C4-2B (cell line): ENCODE data around the gene ATP1A3.

Experiments
- ZFX ChIP-seq: fragments of 450-650 bp; IDR thresholded peaks from 2 replicates; pipeline ENCODE4 v1.6.1; 2017
- TF ChIP-seq, protein P1 (sequence below): fragments of 450-650 bp; conservative IDR thresholded peaks from 2 replicates; pipeline ENCODE4 v1.5.1; 2017; ENCODE audit warnings: mild to moderate bottlenecking

DNA sequence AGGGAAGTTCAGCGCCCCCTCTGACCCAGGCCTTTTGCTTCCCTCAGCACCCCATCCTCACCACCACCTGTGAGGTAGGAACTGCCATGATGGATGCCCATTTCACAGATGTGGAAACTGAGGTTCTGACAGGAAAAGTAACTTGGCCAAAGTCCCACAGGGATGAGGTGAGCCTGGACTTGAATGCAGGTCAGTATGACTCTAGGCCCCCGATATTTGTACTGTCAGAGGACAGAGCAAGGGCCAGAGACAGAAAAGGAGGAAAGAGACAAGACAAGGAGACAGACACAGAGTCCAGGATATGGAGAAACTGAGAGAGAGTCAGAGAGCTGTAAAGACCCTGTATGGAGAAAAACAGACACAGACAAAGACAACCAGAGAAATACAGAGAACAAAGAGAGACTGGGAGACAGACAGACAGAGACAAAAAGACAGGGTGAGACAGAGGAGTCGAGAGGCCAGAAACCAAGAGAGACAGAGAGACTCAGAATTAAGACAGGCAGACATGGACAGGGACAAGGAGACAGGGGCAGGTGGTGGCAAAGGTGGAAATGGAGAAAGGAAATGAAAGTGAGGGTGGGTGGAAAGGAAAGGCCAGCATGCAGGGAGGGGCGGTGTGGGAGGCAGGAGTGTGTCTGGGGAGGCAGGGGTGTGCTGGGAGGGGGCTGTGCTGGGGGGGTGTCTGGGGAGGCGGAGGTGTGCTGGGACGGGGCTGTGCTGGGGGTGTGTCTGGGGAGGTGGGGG lies 70.8 kb downstream of the ATP1A3 start:
- TF ChIP-seq, protein P1, sequence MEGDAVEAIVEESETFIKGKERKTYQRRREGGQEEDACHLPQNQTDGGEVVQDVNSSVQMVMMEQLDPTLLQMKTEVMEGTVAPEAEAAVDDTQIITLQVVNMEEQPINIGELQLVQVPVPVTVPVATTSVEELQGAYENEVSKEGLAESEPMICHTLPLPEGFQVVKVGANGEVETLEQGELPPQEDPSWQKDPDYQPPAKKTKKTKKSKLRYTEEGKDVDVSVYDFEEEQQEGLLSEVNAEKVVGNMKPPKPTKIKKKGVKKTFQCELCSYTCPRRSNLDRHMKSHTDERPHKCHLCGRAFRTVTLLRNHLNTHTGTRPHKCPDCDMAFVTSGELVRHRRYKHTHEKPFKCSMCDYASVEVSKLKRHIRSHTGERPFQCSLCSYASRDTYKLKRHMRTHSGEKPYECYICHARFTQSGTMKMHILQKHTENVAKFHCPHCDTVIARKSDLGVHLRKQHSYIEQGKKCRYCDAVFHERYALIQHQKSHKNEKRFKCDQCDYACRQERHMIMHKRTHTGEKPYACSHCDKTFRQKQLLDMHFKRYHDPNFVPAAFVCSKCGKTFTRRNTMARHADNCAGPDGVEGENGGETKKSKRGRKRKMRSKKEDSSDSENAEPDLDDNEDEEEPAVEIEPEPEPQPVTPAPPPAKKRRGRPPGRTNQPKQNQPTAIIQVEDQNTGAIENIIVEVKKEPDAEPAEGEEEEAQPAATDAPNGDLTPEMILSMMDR: no peak
- no peak for TF ChIP-seq ZFX
